ENCODE results near the gene KPTN. TPM values are rescaled to one million over a fixed set of nuclear protein-coding genes. Genes with fewer than 3 reads are reported as not detected.

KPTN gene
- total RNA-seq: 11.4 and 11.8 TPM in 2 replicates

GRCh38 chr19:47483800-47484690 lies at the start of gene KPTN:
TSS of gene KPTN (minus strand) at chr19:47484219. CDS start at chr19:47484160, 59 bp downstream.
- intact Hi-C loops (cut with micrococcal nuclease): loop anchor here (1.0 to 2.0 kb wide), 3 partner anchors 31 to 214 kb away; partner anchors contain the start of gene NAPA

- intact Hi-C loops (cut with micrococcal nuclease): no loop called here
Measured at GRCh38 chr19:47531640-47532387, 47.8 kb upstream of the KPTN start.

- intact Hi-C loops (cut with micrococcal nuclease): no loop called here
Measured at GRCh38 chr19:47529018-47529742, 45.2 kb upstream of the KPTN start.

GRCh38 chr19:47526798-47527197 lies 42.8 kb upstream of the KPTN start:
- intact Hi-C loops (cut with micrococcal nuclease): no loop called here

- intact Hi-C loops (cut with micrococcal nuclease): no loop called here
Measured at GRCh38 chr19:47523473-47523872, 39.5 kb upstream of the KPTN start.

- intact Hi-C loops (cut with micrococcal nuclease): no loop called here
Measured at GRCh38 chr19:47521473-47522180, 37.6 kb upstream of the KPTN start.

- intact Hi-C loops (cut with micrococcal nuclease): no loop called here
Measured at GRCh38 chr19:47520839-47521238, 36.8 kb upstream of the KPTN start.

- intact Hi-C loops (cut with micrococcal nuclease): no loop called here
Measured at GRCh38 chr19:47520343-47520806, 36.4 kb upstream of the KPTN start.

GRCh38 chr19:47518854-47519253 lies 34.8 kb upstream of the KPTN start:
- intact Hi-C loops (cut with micrococcal nuclease): loop anchor here (5.0 kb wide), 2 partner anchors 178 to 1727 kb away; partner anchors contain the start of gene DMWD

GRCh38 chr19:47518139-47518538 lies 34.1 kb upstream of the KPTN start:
- intact Hi-C loops (cut with micrococcal nuclease): loop anchor here (5.0 kb wide), 2 partner anchors 179 to 1726 kb away; partner anchors contain the start of gene DMWD

GRCh38 chr19:47514869-47515588 lies 31.0 kb upstream of the KPTN start, which contains the start of gene NAPA:
TSS of gene NAPA (minus strand) at chr19:47515063. CDS start at chr19:47514940, 123 bp downstream.
- intact Hi-C loops (cut with micrococcal nuclease): loop anchor here (1.0 to 5.0 kb wide), 6 partner anchors 31 to 1723 kb away; partner anchors contain the start of genes BICRA, DMWD and KPTN

GRCh38 chr19:47514151-47514868 lies 30.3 kb upstream of the KPTN start:
- intact Hi-C loops (cut with micrococcal nuclease): loop anchor here (2.0 kb wide), 2 partner anchors 78 to 94 kb away; partner anchors contain the start of gene BICRA

GRCh38 chr19:47512948-47513319 lies 28.9 kb upstream of the KPTN start:
- intact Hi-C loops (cut with micrococcal nuclease): no loop called here

GRCh38 chr19:47512183-47512947 lies 28.3 kb upstream of the KPTN start:
- intact Hi-C loops (cut with micrococcal nuclease): no loop called here

GRCh38 chr19:47511681-47512080 lies 27.7 kb upstream of the KPTN start:
- intact Hi-C loops (cut with micrococcal nuclease): no loop called here

- intact Hi-C loops (cut with micrococcal nuclease): no loop called here
Measured at GRCh38 chr19:47511128-47511517, 27.1 kb upstream of the KPTN start.

GRCh38 chr19:47510516-47511127 lies 26.6 kb upstream of the KPTN start:
- intact Hi-C loops (cut with micrococcal nuclease): no loop called here

- intact Hi-C loops (cut with micrococcal nuclease): no loop called here
Measured at GRCh38 chr19:47509973-47510372, 26.0 kb upstream of the KPTN start.
